Activated CD4-positive, alpha-beta T cell treated with anti-CD3 and anti-CD28 coated beads for 24 hours (primary cell): ENCODE data around the gene GTPBP6.
"Not testable (repeated sequence)": the region's sequence is repeated elsewhere in the genome, so short reads cannot be mapped to it uniquely, and the experiment has no call there.

ENCODE experiments used
- DNase-seq, 2 donors: peaks; one replicate each; pipeline ENCODE4 v3.0.0-alpha.2; 2020; ENCODE audit warnings: low read depth in 2 of 2

Gene GTPBP6

DNA sequence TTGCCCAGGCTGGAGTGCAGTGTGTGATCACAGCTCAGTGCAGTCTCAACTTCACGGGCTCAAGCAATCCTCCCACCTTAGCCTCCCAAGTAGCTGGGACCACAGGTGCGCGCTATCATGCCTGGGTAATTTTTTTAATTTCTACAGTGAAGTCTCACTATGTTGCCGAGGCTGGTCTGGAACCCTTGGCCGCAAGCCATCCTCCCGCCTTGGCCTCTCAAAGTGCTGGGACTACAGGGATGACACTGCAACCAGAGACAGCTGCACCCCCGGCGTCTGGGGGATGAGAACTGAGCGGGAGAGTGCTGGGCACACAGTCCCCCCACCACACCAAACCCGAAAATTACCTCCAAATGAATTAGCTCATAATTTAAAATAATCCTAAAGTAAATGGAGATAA, 33.1 kb upstream of the GTPBP6 start:
- DNase-seq, result no peak

DNA sequence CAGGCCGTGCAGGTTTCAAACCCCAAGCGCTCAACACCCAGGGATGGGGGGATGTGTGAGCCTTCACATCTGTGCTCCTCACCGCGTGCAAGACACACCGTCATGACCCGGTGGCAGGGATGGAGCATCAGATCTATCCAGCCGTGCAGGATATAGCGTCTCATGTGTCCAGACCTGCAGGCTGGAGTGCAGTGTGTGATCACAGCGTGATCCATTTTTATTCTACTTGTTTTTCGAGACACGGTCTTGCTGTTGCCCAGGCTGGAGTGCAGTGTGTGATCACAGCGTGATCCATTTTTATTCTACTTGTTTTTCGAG, 32.7 kb upstream of the GTPBP6 start:
- not testable (repeated sequence) for DNase-seq

GRCh38 chrX:350534-351323, 32.1 kb upstream of the GTPBP6 start:
- no peak for DNase-seq

DNA sequence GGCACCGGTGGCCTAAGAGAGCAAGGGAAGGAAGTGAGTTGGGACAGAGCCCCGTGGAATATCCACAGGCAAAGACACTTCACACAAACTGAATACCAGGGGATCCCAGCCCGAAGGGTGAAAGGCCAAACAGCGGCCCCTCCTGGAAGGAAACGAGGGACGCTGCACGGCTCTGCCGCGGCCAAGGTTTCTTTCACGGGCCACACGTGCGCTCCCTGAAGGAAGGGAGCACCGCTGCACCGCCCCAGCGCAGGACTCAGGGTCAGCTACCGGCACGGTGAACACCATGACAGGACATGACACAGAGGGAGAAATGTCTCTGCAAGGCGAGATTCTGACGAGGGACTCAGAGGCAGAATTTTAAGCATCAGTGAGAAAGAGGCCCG, 31.5 kb upstream of the GTPBP6 start:
- no peak for DNase-seq

DNA sequence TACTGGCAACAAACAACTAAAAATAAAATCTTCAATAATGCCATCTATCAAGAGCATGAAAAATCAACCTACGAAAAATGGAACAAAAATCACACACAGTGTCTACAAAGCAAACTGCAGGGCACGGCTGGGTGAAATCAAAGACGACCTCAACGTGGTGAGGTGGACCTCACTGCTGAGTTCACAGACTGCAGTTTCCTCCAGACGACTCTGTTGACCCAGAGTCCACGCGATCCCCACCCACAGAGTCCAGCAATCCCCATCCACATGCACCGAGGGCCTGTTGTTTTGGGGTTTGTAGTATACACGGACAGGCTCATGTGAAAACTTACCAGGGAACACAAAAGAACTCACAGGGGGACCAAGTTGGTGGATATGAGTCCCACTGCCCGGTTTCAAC, 31.1 kb upstream of the GTPBP6 start:
- DNase-seq, result no peak

- DNase-seq, result no peak
These were observed 30.6 kb upstream of the GTPBP6 start for GRCh38 chrX:349196-349595.

- DNase-seq, result no peak
These were observed 30.0 kb upstream of the GTPBP6 start for GRCh38 chrX:348461-349117.

DNA sequence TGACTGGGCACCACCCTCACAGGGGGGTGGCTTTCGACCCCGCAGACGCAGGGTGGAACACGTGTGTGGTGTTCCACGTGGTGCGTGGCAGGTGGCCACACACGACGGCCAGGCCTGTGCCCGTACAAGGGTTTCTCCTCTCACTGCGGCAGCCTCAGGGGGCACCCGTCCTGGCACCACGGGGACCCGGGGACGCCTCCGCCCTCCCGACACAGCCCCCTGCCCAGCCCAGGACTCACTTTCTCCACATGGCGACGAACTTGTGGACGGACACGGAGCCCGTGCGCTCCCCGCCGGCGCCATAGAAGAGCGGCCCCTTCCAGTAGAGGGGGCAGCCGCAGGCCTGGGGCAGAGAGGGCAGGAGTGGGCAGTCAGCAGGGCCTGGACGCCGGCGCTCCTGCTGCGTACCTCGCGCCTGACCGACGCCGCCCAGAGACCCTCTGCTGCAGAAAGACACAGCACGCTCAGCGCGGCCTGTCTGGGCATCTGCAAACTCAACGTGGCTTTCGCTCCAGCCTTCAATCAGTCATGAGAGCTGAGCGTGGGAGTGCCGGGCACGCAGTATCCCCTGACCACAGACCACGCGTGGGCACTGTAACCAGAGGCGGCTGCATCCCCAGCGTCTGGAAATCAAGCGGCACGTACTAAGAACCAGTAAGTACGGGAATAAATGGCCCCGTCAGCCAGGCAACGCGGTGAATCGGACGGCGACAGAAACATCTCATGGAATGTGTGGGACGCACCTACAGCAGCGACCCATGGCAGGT, 28.9 kb upstream of the GTPBP6 start:
- no peak for DNase-seq

GRCh38 chrX:346034-346813, 27.6 kb upstream of the GTPBP6 start:
- DNase-seq, result no peak

DNA sequence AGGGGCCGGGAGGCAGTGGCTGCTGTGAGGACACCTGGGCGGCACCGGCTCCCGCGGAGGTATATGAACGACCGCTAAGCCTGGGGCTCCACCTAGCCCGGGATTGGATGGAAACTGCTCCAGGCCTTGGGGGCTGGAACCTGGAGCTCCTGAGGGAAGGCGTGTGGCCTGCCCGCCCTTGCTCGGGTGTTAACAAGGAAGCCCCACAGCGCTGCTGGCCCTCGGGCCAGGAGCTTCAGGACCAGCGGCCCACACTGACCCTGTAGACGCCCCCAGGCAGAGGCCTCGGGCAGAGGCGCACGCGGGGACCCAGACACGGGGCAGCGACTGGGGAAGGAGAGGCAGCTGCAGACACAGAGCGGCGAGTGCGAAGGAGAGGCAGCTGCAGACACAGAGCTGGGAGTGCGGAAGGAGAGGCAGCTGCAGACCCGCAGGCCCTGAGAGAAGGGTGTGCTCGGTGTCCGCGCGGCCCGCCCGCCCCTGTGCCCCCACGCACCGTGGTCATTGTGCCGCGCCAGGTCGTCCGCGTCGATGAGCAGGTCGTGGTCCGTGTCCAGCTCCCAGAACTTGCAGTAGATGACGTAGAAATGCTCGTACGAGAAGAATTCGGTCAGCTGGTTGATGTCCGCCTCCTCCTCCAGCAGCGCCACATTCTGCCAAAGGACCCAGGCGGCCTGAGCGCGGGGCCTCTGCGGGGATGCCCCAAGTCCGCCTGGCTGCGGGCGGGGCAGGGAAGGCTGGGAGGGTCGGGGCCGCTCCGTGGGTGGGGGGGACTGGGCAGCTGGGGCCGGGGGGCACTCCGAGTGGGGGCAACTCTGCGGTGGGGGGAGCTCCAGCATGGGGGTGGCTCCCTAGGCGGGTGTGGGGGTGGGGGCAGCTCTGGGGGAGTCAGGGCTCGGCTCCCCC, 26.7 kb upstream of the GTPBP6 start:
- no peak for DNase-seq

DNA sequence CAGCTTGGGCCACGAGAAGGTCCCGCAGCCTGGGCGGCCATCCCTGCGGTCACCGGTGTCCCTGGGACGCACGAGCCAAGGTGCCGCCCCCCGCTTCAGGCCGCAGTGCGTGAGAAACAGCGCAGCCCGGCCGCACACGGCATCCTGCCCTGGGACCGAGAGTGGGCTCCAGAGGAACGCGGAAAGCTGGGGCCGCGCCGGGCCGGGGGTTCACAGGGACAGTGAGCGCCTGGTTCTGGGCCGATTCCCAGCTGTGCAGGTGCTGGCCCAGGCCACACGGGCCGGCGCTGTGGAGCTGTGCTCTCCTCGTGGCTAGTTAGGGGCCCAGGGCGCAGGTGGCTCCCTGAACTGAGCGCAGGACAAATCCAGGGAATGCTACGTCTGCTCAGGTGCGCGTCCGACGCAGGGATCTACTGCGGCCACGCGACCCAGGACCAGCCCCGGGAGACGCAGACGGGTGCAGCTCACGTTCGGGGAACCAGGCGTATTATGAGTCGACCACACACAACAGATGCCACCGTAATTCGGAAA, 25.8 kb upstream of the GTPBP6 start:
- DNase-seq, result no peak

- DNase-seq, result no peak
These were observed 23.0 kb upstream of the GTPBP6 start for GRCh38 chrX:341541-342101.

- no peak for DNase-seq
These were observed 22.2 kb upstream of the GTPBP6 start for GRCh38 chrX:340641-341423.

- no peak for DNase-seq
These were observed 21.5 kb upstream of the GTPBP6 start for GRCh38 chrX:340121-340520.

DNA sequence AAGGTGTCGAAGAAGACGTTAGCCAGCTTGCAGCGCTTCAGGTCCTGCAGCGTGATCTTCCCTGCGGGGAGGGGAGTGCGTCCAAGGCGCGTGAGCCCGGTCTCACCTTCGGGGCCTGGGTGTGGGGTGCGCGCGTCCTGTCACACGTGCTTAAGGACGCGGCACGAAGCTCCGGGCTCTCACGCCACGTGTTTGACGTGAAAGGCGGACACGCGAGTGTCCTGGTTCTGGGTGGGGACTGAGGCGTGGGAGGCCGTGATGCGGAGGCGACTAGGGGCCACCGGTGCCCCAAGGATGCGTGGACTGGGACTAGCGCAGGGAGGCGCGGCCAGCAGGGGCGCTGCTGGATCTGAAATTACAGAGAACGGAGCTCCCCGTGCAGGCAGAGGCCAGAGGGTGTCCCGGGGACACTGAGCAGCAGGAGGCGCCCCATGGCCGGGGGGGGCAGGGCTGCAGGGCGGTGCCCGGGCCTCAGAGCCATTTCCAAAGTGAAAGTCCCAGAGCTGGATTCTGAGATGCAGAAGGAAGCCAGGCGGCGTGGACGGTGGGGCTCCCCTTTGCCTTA, 20.3 kb upstream of the GTPBP6 start:
- no peak for DNase-seq

DNA sequence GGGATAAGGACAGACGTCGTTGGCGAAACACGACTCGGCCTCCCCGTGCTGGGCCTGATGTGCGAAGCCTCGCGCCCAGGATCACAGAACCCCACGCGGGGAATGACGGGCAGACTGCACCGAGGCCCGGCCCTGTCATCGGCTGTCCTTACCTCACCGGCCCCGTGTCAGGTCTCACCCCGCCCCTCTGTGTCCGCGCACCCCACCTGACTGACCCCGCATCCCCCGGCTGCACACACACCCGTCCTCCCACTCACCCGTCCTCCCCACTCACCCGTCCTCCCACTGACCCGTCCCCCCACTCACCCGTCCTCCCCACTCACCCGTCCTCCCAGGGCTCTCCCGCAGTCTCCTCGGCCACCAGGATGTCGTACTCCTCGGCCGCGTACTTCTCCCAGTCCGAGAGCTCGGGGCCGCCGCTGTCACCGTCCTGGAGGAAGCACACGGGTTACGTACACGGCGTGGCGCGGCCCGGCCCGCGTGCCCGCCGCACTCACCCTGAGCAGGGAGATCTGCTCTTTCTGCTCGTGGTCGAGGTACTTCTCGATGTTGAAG, 19.8 kb upstream of the GTPBP6 start:
- no peak for DNase-seq

- no peak for DNase-seq
These were observed 18.8 kb upstream of the GTPBP6 start for GRCh38 chrX:337331-337831.

GRCh38 chrX:336227-336626, 17.6 kb upstream of the GTPBP6 start:
- no peak for DNase-seq

- no peak for DNase-seq
These were observed 17.2 kb upstream of the GTPBP6 start for GRCh38 chrX:335758-336155.
